ENCODE measurements around the gene RAB24.
A peak's percentile ranks its signal among the peaks of the same experiment; 100 is the strongest.

The RAB24 gene

DNA sequence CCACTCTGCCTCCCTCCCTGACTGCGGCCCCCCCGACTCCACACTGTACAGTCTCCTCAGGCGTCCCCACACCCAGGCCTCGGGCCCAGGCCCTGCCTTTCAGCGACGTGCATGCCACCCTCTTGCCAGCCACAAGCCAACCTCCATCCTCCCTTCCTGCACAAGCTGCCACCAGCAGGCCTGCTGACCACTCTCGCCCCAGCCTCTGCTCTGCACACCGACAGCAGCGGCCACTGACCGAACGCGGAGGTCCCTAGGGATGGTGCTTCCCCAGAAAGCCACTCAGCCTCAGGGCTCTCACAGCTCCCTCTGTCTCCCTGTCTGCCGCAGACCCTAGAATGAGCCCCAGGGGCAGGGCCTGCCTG is 29.4 kb upstream of the RAB24 start:
- DNase-seq: no peak

GRCh38 chr5:177332031-177332895 is 28.7 kb upstream of the RAB24 start:
- no peak for DNase-seq

DNA sequence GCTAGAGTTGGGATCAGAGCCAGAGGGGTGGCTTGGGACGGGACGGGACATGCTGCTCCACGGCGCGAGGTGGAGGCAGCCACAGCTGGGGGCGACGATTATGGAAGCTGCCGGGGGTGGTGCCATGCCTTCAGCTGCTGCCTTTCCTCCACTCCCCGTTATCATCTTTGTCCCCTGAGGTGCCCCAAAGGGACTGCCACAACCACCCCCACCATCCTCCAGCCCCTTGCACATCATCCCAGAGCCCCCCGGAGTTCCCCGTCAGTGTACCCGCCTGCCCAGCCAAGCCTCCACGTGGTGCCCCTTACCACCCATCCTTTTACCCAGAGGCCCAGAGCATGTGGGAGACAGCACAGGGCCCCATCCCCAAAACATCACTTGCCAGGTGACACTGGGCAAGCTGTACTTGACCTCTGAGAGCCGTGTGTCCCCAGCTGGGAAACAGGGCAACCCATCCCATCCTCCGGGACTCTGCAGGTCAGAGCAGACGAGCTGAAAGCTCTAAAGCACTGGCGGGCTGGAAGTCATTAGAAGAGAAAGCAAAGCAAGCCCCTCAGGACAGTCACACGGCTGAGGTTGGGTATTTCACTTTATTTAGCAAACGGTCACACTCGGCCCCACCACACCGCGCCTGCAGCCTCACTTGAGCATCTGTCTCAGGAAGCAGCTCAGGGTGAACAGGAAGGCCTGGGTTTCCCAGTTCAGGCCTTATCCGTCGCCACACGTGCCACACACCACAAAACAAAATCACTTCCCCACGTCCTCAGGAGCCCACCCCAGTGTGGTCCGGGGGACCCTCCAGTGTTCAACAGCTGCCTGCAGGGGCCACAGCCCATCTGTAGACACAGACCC is 27.7 kb upstream of the RAB24 start:
- no peak for DNase-seq

DNA sequence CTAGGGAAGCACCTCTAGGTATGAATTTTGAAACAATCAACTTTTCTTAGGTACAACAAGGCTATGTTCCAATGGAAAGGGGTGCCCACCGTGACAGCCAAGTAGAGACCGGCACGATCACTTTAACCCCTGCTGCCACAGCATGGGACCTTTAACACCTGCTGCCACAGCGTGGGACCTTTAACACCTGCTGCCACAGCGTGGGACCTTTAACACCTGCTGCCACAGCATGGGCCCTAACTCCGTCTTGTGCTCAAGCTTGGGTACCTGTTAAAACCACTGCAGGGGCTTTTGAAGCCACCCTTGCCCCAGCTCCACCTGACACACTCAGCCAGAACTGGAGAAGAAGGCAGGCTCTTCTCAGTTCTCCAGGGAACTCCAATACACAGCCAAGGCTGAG is 26.4 kb upstream of the RAB24 start:
- no peak for DNase-seq

- DNase-seq: no peak
These were observed 25.2 kb upstream of the RAB24 start for GRCh38 chr5:177328545-177329231.

- DNase-seq: no peak
These were observed 24.3 kb upstream of the RAB24 start for GRCh38 chr5:177327539-177328522.

GRCh38 chr5:177325868-177326381 is 22.4 kb upstream of the RAB24 start:
- no peak for DNase-seq

GRCh38 chr5:177320879-177321278 is 17.4 kb upstream of the RAB24 start:
- no peak for DNase-seq

GRCh38 chr5:177319913-177320588 is 16.5 kb upstream of the RAB24 start:
- DNase-seq: no peak

DNA sequence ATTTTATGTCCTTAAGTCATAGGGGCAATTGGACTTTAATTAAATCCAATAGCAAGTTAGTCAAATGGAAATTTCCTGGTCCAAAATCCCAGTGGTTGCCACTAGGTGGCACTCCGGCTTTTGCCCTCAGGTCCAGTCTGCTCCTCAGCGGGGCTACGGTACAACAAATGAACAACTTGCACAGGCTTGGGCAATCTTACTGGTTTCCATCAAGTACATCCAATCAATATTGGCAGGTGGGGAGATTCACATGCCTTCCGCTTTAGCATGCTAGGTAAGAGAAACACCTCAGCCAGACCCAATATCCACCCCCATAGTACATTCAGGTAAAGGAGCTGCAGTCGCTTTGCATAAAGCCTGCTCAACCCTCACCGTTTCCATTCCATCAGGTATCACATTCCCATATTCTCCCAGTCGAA is 14.4 kb upstream of the RAB24 start:
- peak; percentile 73 for DNase-seq

DNA sequence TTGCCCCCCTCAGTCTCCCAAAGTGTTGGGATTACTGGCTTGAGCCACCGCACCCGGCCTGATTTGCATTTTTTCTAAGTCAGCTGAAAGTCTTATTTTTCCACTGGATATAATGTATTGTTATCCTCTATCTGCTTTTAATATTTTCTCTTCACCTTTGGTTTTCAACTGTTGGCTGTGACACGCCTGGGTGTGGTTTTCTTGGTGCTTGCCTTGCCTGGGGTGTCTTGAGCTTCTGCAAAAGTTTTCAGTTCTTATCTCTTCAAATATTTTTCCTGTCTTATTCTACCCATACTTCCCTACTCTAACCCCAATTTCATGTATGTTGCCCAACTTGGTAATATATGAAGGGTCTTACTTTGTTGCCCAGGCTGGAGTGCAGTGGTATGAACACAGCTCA is 12.5 kb upstream of the RAB24 start:
- no peak for DNase-seq

GRCh38 chr5:177315411-177315810 is 11.9 kb upstream of the RAB24 start:
- DNase-seq: no peak

DNA sequence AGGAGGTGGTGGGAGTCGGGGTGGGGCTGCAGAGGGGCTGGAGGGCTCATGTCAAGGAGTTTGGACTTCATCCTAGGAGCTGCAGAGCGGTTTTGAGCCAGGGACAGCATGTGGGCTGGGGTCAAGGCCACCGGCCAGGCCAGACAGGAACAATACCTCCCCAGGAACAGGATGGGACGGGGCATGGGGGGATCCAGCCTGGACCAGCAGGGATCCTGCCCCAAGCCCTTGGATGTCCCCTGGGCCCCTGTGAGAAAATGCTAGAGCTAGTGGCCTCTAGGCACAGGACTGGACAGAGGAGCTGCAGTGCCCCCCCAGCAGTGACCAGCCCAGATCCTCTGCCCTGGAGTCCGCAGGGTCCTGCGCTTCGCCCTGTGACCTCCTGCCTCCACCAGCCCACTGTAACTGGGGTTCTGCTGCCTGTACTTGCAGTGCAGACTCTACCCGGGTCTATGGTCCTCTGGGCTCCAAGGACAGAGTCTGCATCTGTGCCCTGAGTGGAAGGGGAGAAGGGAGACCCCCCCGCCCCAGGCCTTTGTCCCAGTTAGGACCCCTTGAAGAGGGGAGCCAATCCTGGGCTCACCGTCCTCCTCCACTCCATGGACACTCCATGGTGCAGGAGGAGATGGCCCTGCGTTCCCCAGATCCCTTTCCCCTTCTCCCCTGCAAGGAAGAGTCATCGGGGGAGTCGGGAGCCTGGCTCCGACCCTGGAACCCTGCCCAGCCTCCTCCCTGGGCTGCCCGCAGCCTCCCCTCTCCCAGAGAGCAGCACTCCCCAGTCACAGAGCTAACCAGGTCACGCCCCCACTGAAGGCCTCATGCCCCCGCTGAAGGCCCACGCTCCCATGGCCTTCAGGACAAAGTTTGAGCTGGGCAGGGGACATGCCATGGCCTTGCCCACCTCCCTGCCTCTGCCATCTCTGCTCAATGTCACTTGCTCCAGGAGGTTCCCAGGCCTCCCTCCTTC is 11.1 kb upstream of the RAB24 start:
- DNase-seq: no peak

DNA sequence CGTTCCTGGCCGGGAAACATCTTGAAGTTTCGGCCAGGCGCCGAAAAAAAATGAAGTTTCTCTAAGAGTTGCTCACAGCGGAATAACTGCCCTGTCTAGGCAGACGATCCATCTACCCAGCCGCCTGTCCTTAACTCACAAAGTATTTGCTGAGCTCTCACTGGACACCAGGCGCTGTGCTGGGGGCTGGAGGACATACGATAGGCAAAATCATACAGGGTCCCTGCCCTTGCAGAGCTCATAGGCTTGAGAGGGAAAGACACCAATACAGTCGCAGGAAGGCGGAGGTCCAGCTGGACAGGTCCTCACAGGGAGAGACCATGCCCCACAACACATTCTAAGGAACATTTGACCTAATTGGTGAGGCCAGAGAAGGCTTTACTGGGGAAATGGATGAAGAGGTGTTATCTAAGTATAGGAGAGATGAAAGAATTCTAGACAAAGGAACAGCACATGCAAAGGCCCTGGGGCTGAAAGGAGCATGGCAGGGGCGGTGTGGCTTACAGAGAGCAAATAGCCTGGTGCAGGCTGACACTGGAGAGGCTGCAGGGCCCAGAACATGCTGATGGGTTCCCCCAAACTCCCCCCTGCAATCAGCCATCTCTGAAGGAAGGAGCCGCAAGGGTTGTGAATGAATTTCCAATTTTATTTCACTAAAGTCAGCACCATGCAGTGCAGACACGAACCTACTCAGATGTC is 10.2 kb upstream of the RAB24 start:
- no peak for DNase-seq

DNA sequence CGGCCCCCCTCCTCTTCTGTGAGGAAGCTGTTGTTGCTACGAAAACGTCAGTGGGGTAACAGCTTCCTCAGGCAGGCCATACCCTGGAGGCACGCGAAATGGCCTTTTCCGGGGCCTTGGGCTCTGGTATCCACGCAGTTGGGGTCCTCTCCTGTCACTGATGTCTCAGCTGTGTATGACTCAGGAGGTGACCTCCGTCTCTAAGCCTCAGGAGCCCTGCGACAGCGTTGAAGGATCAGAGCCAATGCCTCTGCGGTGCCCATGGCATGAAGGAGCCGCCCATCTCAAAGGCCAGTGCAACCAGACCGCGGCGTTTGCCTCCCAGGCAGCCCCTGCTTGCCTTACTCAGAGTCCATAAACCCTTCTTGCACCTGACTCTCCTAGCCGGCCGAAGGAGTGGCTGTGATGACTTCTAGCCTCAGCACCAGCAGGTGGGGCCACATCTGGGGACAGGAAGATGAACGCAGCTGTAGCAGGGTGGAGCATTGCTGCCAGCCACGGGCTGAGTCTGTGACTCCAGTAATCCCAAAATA is 9.2 kb upstream of the RAB24 start:
- DNase-seq: no peak

DNA sequence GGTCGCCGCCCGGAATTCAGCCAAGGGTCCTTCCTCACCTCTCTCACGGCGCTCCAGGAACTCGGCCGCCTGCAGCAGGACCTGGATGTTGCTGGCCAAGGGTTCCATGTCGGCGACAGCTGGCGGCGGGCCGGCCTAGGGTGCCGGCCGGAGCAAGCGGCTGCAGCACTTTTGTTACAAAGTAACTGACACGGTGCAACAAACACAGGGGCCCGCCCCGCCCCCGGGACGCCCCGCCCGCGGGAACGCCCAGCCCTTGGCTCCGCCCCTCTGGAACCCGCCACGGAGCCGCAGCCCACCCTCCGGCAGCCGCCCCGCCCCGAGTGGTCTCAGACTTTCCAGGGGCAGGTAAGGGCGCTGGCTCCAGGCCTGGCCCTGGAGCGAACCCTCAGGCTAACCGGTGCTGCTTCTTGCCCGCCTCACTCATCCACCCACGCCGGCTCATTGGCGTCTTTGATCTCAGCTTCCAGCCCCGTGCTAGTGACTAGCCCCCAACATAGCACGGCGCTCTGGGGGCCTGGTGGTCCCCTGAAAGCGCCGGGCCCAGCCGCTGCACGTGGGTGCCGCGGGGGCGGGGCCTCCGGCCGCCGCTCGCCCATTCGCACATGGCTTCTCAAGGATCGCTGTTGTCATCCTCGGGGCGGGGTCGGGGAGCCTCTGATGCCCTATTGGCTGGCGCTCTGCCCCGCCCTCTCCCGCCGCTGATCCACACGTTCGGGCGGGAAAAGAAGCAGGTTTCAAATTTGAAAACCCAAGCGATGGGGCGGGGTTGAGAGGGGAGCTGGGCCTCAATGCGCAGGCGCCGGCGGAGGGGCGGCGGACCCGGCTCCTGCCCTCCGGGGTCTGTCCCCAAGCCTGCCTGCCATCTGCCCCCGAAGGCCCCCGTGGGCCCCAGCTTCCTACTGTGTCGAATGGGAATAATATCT is 8.5 kb upstream of the RAB24 start, which contains the start of gene MXD3:
Gene MXD3, minus strand, starts transcription at position 176 of the 926 bp plus-strand sequence. Its CDS starts 68 bp downstream, at position 108.
- DNase-seq: peak; percentile 95

GRCh38 chr5:177311392-177311722 is 7.8 kb upstream of the RAB24 start:
- DNase-seq: no peak
